Kidney glomerular epithelial cell (primary cell): ENCODE results near the gene CCR5AS.
"Not testable (repeated sequence)": the region's sequence is repeated elsewhere in the genome, so short reads cannot be mapped to it uniquely, and the experiment has no call there.

Experiments
- DNase-seq: peaks from one replicate; lab custom pipeline; 2025; lab: John Stamatoyannopoulos, UW

CCR5AS gene

DNA sequence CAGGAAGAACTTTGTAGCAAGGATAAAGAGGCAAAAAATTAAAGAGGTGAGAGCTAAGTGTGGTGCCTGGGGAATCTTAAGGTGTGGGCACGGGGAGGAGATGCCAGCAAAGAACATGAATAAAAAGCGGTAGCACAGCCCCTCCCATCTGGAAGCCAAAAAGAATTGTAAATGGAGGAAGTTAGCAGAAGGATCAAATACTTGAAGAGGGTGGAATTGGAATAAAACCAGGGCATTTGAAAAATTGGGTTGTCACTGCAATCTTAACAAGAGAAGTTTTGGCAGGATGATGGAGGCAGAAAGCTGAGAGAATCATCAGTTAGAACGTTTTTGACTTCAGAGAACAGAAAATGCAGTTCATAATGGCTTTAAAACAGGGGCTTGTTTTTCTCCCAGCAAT is 50.6 kb downstream of the CCR5AS start:
- no peak for DNase-seq

- no peak for DNase-seq
Observed at GRCh38 chr3:46354984-46355383, 51.9 kb downstream of the CCR5AS start.

DNA sequence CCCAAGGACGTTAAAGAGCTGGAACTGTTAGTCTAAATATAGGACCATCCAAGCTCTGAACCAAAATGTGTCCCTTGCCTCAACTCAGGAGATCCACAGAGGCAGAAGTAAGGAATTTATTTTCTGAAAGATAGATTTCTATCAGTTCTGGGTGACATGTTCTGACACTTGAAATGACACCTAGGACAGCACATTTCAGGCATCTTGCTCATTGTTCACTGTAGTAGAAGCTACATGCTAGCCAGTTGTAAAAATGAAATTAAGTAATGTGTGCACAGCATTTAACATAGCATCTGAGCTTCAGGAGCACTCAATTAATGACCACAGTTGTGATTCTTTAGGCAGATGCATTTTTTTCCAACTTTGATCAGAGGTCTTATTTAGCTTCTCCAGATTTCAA is 52.4 kb downstream of the CCR5AS start:
- no peak for DNase-seq

DNA sequence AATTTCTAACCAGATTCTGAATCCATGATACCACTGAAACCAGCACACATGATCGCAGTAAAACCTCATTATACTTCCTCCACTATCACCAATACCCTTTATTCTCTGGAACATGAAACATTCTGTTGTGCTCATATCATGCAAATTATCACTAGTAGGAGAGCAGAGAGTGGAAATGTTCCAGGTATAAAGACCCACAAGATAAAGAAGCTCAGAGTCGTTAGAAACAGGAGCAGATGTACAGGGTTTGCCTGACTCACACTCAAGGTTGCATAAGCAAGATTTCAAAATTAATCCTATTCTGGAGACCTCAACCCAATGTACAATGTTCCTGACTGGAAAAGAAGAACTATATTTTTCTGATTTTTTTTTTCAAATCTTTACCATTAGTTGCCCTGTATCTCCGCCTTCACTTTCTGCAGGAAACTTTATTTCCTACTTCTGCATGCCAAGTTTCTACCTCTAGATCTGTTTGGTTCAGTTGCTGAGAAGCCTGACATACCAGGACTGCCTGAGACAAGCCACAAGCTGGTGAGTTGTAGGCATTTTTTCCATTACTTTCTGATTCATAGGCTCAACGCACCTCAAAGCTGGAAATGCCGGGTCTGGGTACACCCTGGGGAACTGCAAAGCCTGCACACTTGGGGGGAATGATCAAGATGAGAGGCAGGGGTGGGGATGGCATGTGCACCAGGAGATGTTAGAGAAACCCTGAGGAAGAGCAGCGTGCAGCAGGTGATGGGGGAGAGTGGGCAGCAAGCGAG is 53.0 kb downstream of the CCR5AS start, which contains the start of gene CCR2:
Gene CCR2, plus strand, starts transcription at position 465 of the 764 bp plus-strand sequence. CDS start 3,417 bp downstream, outside the sequence.
- DNase-seq = no peak

GRCh38 chr3:46353090-46353489 is 53.8 kb downstream of the CCR5AS start:
- no peak for DNase-seq

DNA sequence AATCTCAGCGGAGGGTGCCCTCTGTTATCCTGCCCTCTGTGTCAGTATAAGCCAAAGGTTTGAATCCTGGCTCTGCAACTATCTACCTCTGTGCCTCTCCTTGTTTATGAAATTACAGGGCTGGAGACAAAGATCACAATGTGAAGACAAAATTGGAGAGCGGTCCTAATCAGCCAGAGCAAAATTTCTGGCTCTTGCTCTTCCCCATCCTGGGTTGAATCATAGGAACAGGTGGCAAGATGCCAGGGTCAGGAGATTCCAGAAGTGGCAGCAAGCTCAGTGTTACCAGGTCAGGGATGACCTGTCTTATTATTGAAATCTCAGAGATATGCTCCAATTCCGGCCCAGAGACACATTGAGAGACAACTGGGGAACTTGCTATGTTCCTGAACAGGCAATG is 55.2 kb downstream of the CCR5AS start:
- no peak for DNase-seq

DNA sequence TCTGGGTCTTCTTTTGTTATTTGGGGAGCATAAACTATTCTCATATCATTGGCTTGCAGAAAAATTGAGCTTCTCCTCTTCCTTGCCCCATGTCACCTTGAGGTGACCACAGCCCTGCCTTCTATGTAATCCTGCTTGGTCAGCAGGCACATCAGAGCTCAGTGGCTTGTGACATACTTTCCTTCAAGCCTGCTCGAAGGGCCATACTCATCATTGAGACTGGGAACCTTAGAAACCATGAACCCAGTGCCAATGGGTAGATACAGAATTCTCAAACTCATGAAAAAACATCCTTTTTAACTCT is 56.7 kb downstream of the CCR5AS start:
- no peak for DNase-seq

DNA sequence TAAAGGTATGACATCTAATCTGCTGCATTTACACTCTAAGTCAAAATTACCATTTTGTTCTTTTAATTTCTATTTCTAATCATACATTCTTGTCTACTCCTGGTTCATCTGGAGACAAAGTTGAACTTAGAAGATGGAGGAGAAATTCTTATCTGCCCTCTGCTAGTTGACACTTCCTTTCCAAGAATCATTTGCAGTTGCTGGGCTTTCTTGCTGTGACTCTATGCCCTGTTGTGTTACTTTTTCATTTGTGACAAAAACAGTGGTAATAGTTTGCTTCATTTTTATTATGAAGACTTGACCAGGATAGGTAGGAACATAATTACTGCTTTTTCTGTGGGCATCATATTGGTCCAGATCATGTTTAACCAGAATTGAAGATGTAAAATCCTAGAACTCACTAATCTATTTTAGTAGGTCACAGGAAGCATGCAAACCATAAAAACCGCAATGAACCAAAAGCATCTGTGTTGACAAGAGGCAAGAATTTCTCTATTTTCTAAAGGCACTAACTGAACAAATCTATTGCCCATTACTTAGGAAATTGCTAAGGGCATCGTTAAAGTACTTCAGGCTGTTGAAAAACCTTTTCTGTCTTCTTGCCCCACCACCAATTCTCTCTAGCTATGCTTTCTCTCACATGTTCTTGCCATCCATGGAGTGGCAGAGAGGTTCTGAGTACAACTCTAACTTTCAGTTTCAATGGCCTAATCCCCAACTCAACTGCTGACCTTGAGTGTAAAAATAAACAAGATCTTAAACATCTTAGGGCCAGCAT is 57.2 kb downstream of the CCR5AS start:
- no peak for DNase-seq

DNA sequence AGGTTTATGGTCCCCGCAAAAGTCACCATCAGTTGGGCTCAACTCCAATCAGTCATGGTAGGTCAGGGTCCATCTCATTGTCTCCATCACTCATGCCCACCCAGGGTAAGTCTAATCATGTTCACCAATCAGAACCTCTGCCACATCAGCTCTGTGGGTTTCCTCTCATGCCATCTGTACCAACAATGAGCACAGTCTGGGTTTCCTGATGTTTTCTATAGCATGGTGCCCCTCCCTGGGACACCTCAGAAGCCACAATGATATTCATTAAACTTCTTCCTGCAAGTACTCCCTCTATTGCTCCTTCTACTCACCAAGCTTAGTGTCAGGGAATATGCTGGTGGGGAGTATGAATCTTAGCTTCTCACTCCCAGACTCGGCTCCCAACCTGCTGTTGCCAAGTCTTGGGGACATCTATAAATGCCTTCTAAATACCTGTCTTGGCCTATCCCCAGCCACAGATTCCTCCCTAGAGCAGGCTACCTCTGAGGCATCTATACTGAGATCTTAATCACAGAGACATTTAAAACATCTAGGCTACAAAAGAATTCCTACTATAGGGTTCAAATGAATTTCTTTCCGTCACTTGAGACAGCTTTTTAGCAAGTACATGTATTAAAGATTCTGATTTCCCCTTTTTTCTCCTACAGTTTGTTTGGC is 57.9 kb downstream of the CCR5AS start:
- DNase-seq = no peak

- DNase-seq = no peak
Observed at GRCh38 chr3:46344476-46344875, 62.4 kb downstream of the CCR5AS start.

DNA sequence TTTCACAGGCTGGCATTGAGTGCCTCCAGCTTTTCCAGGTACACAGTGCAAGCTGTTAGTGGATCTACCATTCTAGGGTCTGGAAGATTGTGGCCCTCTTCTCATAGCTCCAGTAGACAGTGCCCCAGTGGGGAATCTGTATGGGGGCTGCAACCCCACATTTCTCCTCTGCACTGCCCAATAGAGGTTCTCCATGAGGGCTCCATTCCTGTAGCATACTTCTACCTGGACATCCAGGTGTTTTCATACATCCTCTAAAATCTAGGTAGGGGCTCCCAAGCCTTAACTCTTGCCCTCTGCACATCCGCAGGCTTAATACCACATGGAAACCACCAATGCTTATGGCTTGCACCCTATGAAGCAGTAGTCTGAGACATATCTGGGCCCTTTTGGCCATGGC is 68.0 kb downstream of the CCR5AS start:
- no peak for DNase-seq

GRCh38 chr3:46337911-46338310 is 69.0 kb downstream of the CCR5AS start:
- no peak for DNase-seq

- DNase-seq = no peak
Observed at GRCh38 chr3:46335541-46335940, 71.3 kb downstream of the CCR5AS start.

- DNase-seq = peak; percentile 40
Observed at GRCh38 chr3:46334741-46335478, 72.0 kb downstream of the CCR5AS start.

DNA sequence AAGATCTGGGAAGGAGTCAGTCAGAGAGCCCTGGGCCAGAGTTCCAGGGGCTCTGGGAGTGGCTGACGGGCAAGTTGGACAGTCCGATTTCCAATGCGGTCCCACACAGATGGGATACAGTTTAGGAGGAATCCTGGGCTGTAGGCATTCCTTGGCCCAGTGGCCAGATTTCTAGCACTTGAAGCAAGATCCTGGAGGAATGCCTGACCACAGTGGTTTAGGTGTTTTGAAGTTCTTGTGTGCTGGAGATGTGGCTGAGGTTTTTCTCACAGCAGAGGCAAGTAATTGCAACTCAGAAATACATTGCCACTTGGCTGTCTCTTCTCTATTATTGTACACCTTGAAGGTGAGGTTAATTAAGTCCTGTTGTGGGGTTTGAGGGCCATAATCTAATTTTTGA is 76.2 kb downstream of the CCR5AS start:
- not testable (repeated sequence) for DNase-seq

- DNase-seq = no peak
Observed at GRCh38 chr3:46325645-46326300, 81.1 kb downstream of the CCR5AS start.

DNA sequence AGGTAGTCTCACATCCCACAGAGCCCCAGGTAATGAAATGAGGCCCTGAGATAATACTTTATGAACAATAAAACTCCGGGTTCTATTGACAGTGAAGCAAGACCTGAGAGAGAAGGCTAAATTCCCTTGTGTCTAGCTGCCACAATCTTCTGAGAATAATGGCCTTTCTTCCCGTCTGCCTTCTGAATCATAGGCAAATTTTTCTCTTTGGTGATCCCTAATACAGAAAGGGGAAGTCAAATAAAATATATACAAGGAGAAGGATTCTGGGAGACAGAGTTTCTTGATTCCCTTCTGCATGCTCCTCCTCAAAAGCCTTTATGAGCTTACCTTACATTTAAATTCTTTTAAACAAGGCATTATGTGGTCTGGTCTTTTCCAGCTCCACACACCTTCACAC is 82.8 kb downstream of the CCR5AS start:
- DNase-seq = no peak

- DNase-seq = no peak
Observed at GRCh38 chr3:46321461-46322104, 85.3 kb downstream of the CCR5AS start.

- no peak for DNase-seq
Observed at GRCh38 chr3:46318207-46318927, 88.5 kb downstream of the CCR5AS start.

DNA sequence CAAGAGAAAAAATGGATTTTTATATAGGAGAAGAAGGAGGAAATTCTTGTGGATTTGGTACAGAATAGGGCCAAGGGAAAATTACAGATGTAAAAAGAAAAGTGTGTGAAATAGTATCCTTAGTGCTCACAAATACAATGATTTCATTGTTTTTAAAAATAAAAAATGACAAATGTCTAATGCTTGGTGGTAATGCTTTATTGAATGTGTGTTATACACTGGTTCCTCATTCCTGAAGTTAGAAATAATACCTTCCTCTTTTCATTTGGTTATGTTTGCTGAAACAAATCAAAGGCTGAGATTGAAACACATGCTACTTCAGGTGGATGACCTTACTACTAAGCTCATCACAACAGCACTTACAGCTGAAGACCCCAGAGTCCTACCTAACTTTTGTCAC is 90.7 kb downstream of the CCR5AS start:
- DNase-seq = no peak

DNA sequence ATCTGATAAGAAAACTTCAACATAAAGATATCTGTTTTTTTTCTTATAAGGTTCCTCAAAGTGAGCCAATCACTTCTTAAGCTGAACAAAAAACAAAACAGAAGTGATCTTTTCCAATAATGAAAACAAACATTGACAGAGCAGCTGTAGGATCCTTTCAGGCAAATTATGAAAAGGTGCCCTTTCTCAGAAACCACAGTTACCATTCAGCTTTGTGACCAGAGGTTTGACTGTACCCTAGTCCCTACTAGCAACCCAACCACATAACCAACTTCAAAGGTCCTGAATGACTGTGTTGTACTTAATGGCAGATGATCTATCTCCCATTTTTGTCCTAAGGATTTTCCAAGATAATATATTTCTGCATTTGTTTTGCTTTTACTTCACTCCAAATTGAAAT is 92.3 kb downstream of the CCR5AS start:
- no peak for DNase-seq
